GM23338 (cell line): ENCODE data around the gene FOXL2. TPM values are rescaled to one million over a fixed set of nuclear protein-coding genes. Genes with fewer than 3 reads are reported as not detected.

Source experiments
- ATAC-seq: fragments of 200-7000 bp; cut with Tn5 transposase; 3 replicates; pipeline ENCODE4 v1.9.1; 2020
- DNase-seq: peaks from one replicate; pipeline ENCODE4 v3.0.0-alpha.2; 2015; ENCODE audit warnings: low spot score
- H2AFZ ChIP-seq: fragments of 200-600 bp; sonication (generic); 2 replicates; pipeline ENCODE4 v1.8.0; 2016; ENCODE audit warnings: antibody characterized with exemption, mild to moderate bottlenecking, moderate library complexity
- H3F3A ChIP-seq: fragments of 200-600 bp; sonication (generic); replicated peaks from 2 replicates; pipeline ENCODE4 v1.8.0; 2017; ENCODE audit warnings: antibody characterized with exemption, mixed run types, low read depth
- H3K27ac ChIP-seq: fragments of 200-600 bp; sonication (generic); 2 replicates; pipeline ENCODE4 v1.6.1; 2016; ENCODE audit warnings: low read depth
- H3K27me3 ChIP-seq: fragments of 200-600 bp; sonication (generic); 2 replicates; pipeline ENCODE4 v1.8.0; 2016; ENCODE audit warnings: mild to moderate bottlenecking, mixed run types, moderate library complexity; ENCODE audit not compliant: insufficient read depth
- H3K36me3 ChIP-seq: fragments of 200-600 bp; sonication (generic); 2 replicates; pipeline ENCODE4 v1.8.0; 2016; ENCODE audit warnings: mild to moderate bottlenecking; ENCODE audit not compliant: insufficient read depth
- H3K4me1 ChIP-seq: fragments of 200-600 bp; sonication (generic); 2 replicates; pipeline ENCODE4 v1.8.0; 2016; ENCODE audit warnings: mild to moderate bottlenecking, moderate library complexity; ENCODE audit not compliant: insufficient read depth
- H3K4me2 ChIP-seq: fragments of 200-600 bp; sonication (generic); 2 replicates; pipeline ENCODE4 v1.7.1; 2017; ENCODE audit warnings: mixed run types
- H3K4me3 ChIP-seq: fragments of 200-600 bp; sonication (generic); 2 replicates; pipeline ENCODE4 v1.6.1; 2016; ENCODE audit warnings: mixed run types
- H3K79me2 ChIP-seq: fragments of 200-600 bp; sonication (generic); replicated peaks from 2 replicates; pipeline ENCODE4 v1.8.0; 2017; ENCODE audit warnings: mild to moderate bottlenecking; ENCODE audit not compliant: insufficient read depth
- H3K9me2 ChIP-seq: fragments of 200-600 bp; sonication (generic); 2 replicates; pipeline ENCODE4 v1.8.0; 2017; ENCODE audit not compliant: insufficient read depth
- H4K20me1 ChIP-seq: fragments of 200-600 bp; sonication (generic); replicated peaks from 2 replicates; pipeline ENCODE4 v1.8.0; 2017; ENCODE audit warnings: mild to moderate bottlenecking; ENCODE audit not compliant: insufficient read depth
- H3K27ac Mint-ChIP-seq: 2 replicates; pipeline ENCODE4 v1.8.0; 2020; ENCODE audit warnings: inconsistent platforms, mild to moderate bottlenecking, moderate library complexity, mixed read lengths
- H3K27me3 Mint-ChIP-seq: 3 replicates; pipeline ENCODE4 v1.8.0; 2022; ENCODE audit warnings: low read depth, mild to moderate bottlenecking, moderate library complexity, mixed read lengths, inconsistent platforms; ENCODE audit not compliant: insufficient read depth, poor library complexity
- H3K36me3 Mint-ChIP-seq: 3 replicates; pipeline ENCODE4 v1.8.0; 2021; ENCODE audit warnings: low read depth, mild to moderate bottlenecking, inconsistent platforms, moderate library complexity, mixed read lengths
- H3K4me1 Mint-ChIP-seq: 3 replicates; pipeline ENCODE4 v1.8.0; 2020; ENCODE audit warnings: mild to moderate bottlenecking, inconsistent platforms, mixed read lengths
- H3K4me3 Mint-ChIP-seq: 3 replicates; pipeline ENCODE4 v1.8.0; 2021; ENCODE audit warnings: moderate library complexity, mild to moderate bottlenecking, inconsistent platforms, mixed read lengths
- H3K9me3 Mint-ChIP-seq: 3 replicates; pipeline ENCODE4 v1.8.0; 2020; ENCODE audit warnings: moderate library complexity, mild to moderate bottlenecking, inconsistent platforms, mixed read lengths
- CREB1 ChIP-seq: fragments of 250-450 bp; sonication (Bioruptor Pico); IDR thresholded peaks from 2 replicates; pipeline ENCODE4 v1.5.0; 2020; ENCODE audit warnings: low read depth, mild to moderate bottlenecking, moderate library complexity
- CTCF ChIP-seq, 2 experiments: fragments of 200-600 bp in 1 of 2; sonication (generic) in 1 of 2; conservative IDR thresholded peaks; 2 replicates each; pipeline versions ENCODE4 v1.5.1 to v1.6.1; 2016 to 2017; ENCODE audit warnings: antibody characterized with exemption in 2 of 2, low read depth in 2 of 2, mild to moderate bottlenecking in 2 of 2, moderate library complexity in 1 of 2
- ETS1 ChIP-seq: IDR thresholded peaks from 2 replicates; pipeline ENCODE4 v1.6.1; 2016; ENCODE audit warnings: antibody characterized with exemption
- EZH2 ChIP-seq: fragments of 200-600 bp; sonication (generic); IDR thresholded peaks from one replicate; pipeline ENCODE4 v1.8.0; 2017; ENCODE audit warnings: antibody characterized with exemption, mild to moderate bottlenecking, low read depth; ENCODE audit not compliant: unreplicated experiment
- EZH2phosphoT487 ChIP-seq: fragments of 200-600 bp; sonication (generic); IDR thresholded peaks from one replicate; pipeline ENCODE4 v1.8.1; 2018; ENCODE audit warnings: antibody characterized with exemption; ENCODE audit not compliant: unreplicated experiment
- JUNB ChIP-seq: IDR thresholded peaks from one replicate; pipeline ENCODE4 v1.6.1; 2016; ENCODE audit warnings: antibody characterized with exemption; ENCODE audit not compliant: unreplicated experiment
- NANOG ChIP-seq: IDR thresholded peaks from 2 replicates; pipeline ENCODE4 v1.6.1; 2016; ENCODE audit warnings: antibody characterized with exemption, borderline replicate concordance
- POLR2AphosphoS5 ChIP-seq: IDR thresholded peaks from 2 replicates; pipeline ENCODE4 v1.6.1; 2016; ENCODE audit warnings: antibody characterized with exemption, low read depth
- REST ChIP-seq: IDR thresholded peaks from one replicate; pipeline ENCODE4 v1.6.1; 2018; ENCODE audit warnings: antibody characterized with exemption; ENCODE audit not compliant: unreplicated experiment
- STAT1 ChIP-seq: IDR thresholded peaks from one replicate; pipeline ENCODE4 v1.6.1; 2016; ENCODE audit warnings: antibody characterized with exemption; ENCODE audit not compliant: unreplicated experiment
- ZNF114 ChIP-seq: fragments of 250-450 bp; sonication (Bioruptor Pico); IDR thresholded peaks from 2 replicates; pipeline ENCODE4 v1.5.0; 2020; ENCODE audit warnings: mild to moderate bottlenecking, moderate library complexity
- ZNF331 ChIP-seq: fragments of 250-450 bp; sonication (Bioruptor Pico); IDR thresholded peaks from 2 replicates; pipeline ENCODE4 v1.5.0; 2020; ENCODE audit warnings: low read depth, mild to moderate bottlenecking, moderate library complexity
- polyA plus RNA-seq: library from polyadenylated mRNA; unstranded; fragments of >200 nt; fragmentation: Nextera tagmentation; extraction: Ambion mirVana; gene quantifications from 2 replicates; pipeline ENCODE4 v1.2.1, GENCODE V29; 2016
- total RNA-seq: library from RNA; depleted of rRNA; stranded (reverse); fragments of >200 nt; shearing (Covaris generic); gene quantifications from 2 replicates; pipeline ENCODE4 v1.2.3, GENCODE V29; 2014

Gene FOXL2
- total and polyA plus RNA-seq, 2 experiments from 2014 or later, result 0.89 to 3.5 TPM

- TF ChIP-seq REST (no peak), ZNF331 (CRISPR knock-in tag) (no peak), ETS1 (no peak), EZH2phosphoT487 (no peak)
Measured at GRCh38 chr3:138987181-138987580, 40.2 kb upstream of the FOXL2 start (continued).

GRCh38 chr3:138985932-138986331, 39.0 kb upstream of the FOXL2 start:
- H3K4me2 ChIP-seq, result no peak overlapping the region
- H3K4me1 Mint-ChIP-seq, result no peaks in the 10 kb centered on the region
- no peaks in the 10 kb centered on the region for H3K36me3 ChIP-seq
- H3K79me2 ChIP-seq, result no peaks in the 10 kb centered on the region
- no peak overlapping the region for H3K27ac ChIP-seq
- H3K4me1 ChIP-seq, result no peaks in the 10 kb centered on the region
- H3F3A ChIP-seq, result no peaks in the 10 kb centered on the region
- H3K27ac Mint-ChIP-seq, result no peak overlapping the region
- H3K27me3 Mint-ChIP-seq, result peaks cover 3% of the 10 kb centered on the region
- H3K27me3 ChIP-seq, result no peaks in the 10 kb centered on the region
- no peak for TF ChIP-seq CTCF (conservative IDR thresholded peaks at IDR 0.05; ENCODE audit: low read depth in 2 of 2)
- no peak for TF ChIP-seq STAT1
- TF ChIP-seq ETS1, result no peak
- TF ChIP-seq NANOG, result no peak
- TF ChIP-seq POLR2AphosphoS5, result no peak
- no peak for TF ChIP-seq CREB1 (CRISPR knock-in tag)
- no peak for TF ChIP-seq EZH2
- TF ChIP-seq JUNB, result no peak
- TF ChIP-seq REST, result no peak
- no peak for TF ChIP-seq EZH2phosphoT487
- TF ChIP-seq ZNF114, result no peak
- H3K9me2 ChIP-seq, result no peaks in the 10 kb centered on the region
- H4K20me1 ChIP-seq, result no peaks in the 10 kb centered on the region
- ATAC-seq (no peak), DNase-seq (no peak)
- H3K36me3 Mint-ChIP-seq, result no peaks in the 10 kb centered on the region
- no peaks in the 10 kb centered on the region for H3K9me3 Mint-ChIP-seq
- H2AFZ ChIP-seq, result no peak overlapping the region
- no peak overlapping the region for H3K4me3 ChIP-seq
- no peak overlapping the region for H3K4me3 Mint-ChIP-seq
